DOHH2 (cell line): ENCODE data around the gene SLC6A9.

Source experiments
- H3F3A ChIP-seq: fragments of 200-600 bp; sonication (generic), shearing (Covaris generic); 2 replicates; pipeline ENCODE4 v1.6.0; 2016; ENCODE audit warnings: antibody characterized with exemption, mild to moderate bottlenecking; ENCODE audit not compliant: control insufficient read depth, insufficient read depth
- H3K27ac ChIP-seq: fragments of 200-600 bp; sonication (generic); 2 replicates; pipeline ENCODE4 v1.5.1; 2014; ENCODE audit warnings: low read depth, mild to moderate bottlenecking, low read length, moderate library complexity
- H3K27me3 ChIP-seq: fragments of 200-600 bp; sonication (generic); 2 replicates; pipeline ENCODE4 v1.6.1; 2014; ENCODE audit warnings: mild to moderate bottlenecking, low read length, mixed read lengths; ENCODE audit not compliant: control insufficient read depth
- H3K36me3 ChIP-seq: fragments of 200-600 bp; sonication (generic); 2 replicates; pipeline ENCODE4 v1.6.1; 2014; ENCODE audit warnings: mild to moderate bottlenecking, low read length, moderate library complexity, mixed read lengths; ENCODE audit not compliant: control insufficient read depth
- H3K4me1 ChIP-seq: fragments of 200-600 bp; sonication (generic); 2 replicates; pipeline ENCODE4 v1.6.1; 2014; ENCODE audit warnings: mild to moderate bottlenecking, low read length, mixed read lengths; ENCODE audit not compliant: control insufficient read depth
- H3K4me2 ChIP-seq: fragments of 200-600 bp; sonication (generic); 2 replicates; pipeline ENCODE4 v1.6.0; 2014; ENCODE audit warnings: mild to moderate bottlenecking, low read length, moderate library complexity
- H3K4me3 ChIP-seq: fragments of 200-600 bp; sonication (generic); 2 replicates; pipeline ENCODE4 v1.5.1; 2014; ENCODE audit warnings: mild to moderate bottlenecking, low read length, mixed read lengths
- H3K79me2 ChIP-seq: fragments of 200-600 bp; sonication (generic); 2 replicates; pipeline ENCODE4 v1.6.1; 2014; ENCODE audit warnings: mild to moderate bottlenecking, low read length, mixed read lengths; ENCODE audit not compliant: control insufficient read depth
- H3K9me2 ChIP-seq: fragments of 200-600 bp; sonication (generic); replicated peaks from 2 replicates; pipeline ENCODE4 v1.6.1; 2014; ENCODE audit warnings: mild to moderate bottlenecking, low read length, mixed read lengths; ENCODE audit not compliant: control insufficient read depth
- H3K9me3 ChIP-seq: fragments of 200-600 bp; sonication (generic); 2 replicates; pipeline ENCODE4 v1.6.1; 2014; ENCODE audit warnings: antibody characterized with exemption, low read length, mixed read lengths; ENCODE audit not compliant: control insufficient read depth, insufficient read depth
- H4K20me1 ChIP-seq: fragments of 200-600 bp; sonication (generic); 2 replicates; pipeline ENCODE4 v1.6.0; 2014; ENCODE audit warnings: low read depth, mild to moderate bottlenecking, antibody characterized with exemption, low read length, moderate library complexity; ENCODE audit not compliant: control insufficient read depth, insufficient read depth
- EZH2phosphoT487 ChIP-seq: fragments of 200-600 bp; sonication (generic); IDR thresholded peaks from 2 replicates; pipeline ENCODE4 v1.6.1; 2017; ENCODE audit warnings: borderline replicate concordance, mild to moderate bottlenecking, antibody characterized with exemption, low read length, moderate library complexity, mixed read lengths
- TF ChIP-seq, protein P1 (sequence below): fragments of 200-600 bp; sonication (generic); IDR thresholded peaks from one replicate; pipeline ENCODE4 v1.5.1; 2014; ENCODE audit warnings: antibody characterized with exemption, mild to moderate bottlenecking, low read depth, low read length; ENCODE audit not compliant: poor library complexity, severe bottlenecking

SLC6A9 gene

DNA sequence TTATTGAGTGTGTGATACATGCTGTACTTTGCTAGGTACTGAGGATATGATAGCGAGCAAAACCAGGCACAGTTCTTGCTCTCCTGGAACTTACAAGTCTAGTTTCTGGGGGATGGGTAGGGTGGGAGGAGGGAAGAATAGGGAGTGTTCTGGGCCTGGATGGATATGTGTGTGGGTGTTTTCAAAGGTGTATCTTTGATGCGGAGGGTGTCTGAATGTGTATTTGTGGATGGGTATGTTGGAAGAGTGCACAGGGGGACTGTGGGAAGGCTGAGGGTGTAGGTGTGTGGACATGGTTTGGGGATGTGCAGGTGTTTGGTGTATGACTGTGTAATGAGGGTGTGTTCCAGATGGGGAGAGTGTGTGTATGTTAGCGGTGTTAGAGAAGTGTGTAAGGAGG lies 65.9 kb downstream of the SLC6A9 start:
- no peak overlapping the region for H3K27ac ChIP-seq
- H4K20me1 ChIP-seq: no peaks in the 10 kb centered on the region
- TF ChIP-seq EZH2phosphoT487: no peak
- H3K9me2 ChIP-seq: no peaks in the 10 kb centered on the region
- peaks cover 5% of the 10 kb centered on the region for H3K79me2 ChIP-seq
- H3K4me2 ChIP-seq: no peak overlapping the region
- H3K4me1 ChIP-seq: peaks cover 4% of the 10 kb centered on the region
- H3K36me3 ChIP-seq: peaks cover 10% of the 10 kb centered on the region; the same call in 1 of the 2 replicates
- no peak overlapping the region for H3K4me3 ChIP-seq
- H3F3A ChIP-seq: no peaks in the 10 kb centered on the region; the same call in 1 of the 2 replicates
- no peaks in the 10 kb centered on the region for H3K9me3 ChIP-seq
- no peaks in the 10 kb centered on the region for H3K27me3 ChIP-seq

DNA sequence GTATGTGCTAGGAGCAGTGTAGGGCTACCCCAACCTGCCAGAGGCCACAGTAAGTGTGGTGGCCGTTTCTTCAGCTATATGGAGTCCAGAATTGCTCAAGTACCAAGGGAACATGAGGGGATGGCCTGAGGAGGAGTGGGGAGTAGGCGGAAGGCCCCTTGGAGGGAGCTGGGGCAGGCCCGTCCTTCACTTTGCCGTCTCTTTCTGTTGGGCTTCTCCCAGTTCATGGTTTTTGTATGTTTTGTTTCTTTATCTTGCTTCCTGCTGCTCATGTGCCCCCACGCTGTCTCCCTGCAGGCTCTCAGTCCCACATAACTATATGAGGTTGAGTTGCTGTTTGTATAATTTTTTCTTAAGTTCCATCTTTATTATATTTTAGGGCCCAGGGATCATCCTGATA lies 67.4 kb downstream of the SLC6A9 start:
- TF ChIP-seq, protein P1, sequence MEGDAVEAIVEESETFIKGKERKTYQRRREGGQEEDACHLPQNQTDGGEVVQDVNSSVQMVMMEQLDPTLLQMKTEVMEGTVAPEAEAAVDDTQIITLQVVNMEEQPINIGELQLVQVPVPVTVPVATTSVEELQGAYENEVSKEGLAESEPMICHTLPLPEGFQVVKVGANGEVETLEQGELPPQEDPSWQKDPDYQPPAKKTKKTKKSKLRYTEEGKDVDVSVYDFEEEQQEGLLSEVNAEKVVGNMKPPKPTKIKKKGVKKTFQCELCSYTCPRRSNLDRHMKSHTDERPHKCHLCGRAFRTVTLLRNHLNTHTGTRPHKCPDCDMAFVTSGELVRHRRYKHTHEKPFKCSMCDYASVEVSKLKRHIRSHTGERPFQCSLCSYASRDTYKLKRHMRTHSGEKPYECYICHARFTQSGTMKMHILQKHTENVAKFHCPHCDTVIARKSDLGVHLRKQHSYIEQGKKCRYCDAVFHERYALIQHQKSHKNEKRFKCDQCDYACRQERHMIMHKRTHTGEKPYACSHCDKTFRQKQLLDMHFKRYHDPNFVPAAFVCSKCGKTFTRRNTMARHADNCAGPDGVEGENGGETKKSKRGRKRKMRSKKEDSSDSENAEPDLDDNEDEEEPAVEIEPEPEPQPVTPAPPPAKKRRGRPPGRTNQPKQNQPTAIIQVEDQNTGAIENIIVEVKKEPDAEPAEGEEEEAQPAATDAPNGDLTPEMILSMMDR: no peak
- TF ChIP-seq EZH2phosphoT487: no peak
- Histone ChIP-seq H3K27ac (no peak overlapping the region), H3K4me3 (no peak overlapping the region), H3K9me3 (no peaks in the 10 kb centered on the region), H3F3A (no peaks in the 10 kb centered on the region; the same call in 1 of the 2 replicates), H3K36me3 (peaks cover 8% of the 10 kb centered on the region; the same call in 1 of the 2 replicates), H3K4me1 (no peaks in the 10 kb centered on the region), H3K9me2 (no peaks in the 10 kb centered on the region), H3K79me2 (no peaks in the 10 kb centered on the region), H3K27me3 (no peaks in the 10 kb centered on the region), H4K20me1 (no peaks in the 10 kb centered on the region), H3K4me2 (no peak overlapping the region)

DNA sequence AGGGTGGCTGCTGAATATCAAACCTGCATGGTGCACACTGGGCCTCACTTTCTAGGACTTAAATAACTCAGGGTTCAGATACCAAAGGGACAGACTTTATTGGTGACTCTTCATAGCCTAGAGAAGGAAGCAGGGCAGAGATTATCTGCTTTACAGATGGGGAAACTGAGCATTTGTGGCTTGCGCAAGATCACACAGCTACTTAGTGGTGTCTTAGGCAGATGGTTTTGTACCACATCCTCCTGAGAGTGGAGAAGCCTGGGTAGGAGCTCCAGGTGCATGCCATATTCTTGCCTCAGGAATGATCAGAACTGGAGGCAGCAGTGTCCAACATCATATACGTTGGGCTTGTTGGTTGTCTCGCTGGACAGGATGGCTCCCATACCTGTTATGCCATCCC lies 68.3 kb downstream of the SLC6A9 start:
- H3F3A ChIP-seq: no peaks in the 10 kb centered on the region
- no peaks in the 10 kb centered on the region for H3K27me3 ChIP-seq
- no peaks in the 10 kb centered on the region for H3K4me1 ChIP-seq
- no peak overlapping the region for H3K4me3 ChIP-seq
- H3K36me3 ChIP-seq: peaks cover 16% of the 10 kb centered on the region; the same call in 1 of the 2 replicates
- no peaks in the 10 kb centered on the region for H3K79me2 ChIP-seq
- TF ChIP-seq, protein P1: no peak
- no peak for TF ChIP-seq EZH2phosphoT487
- no peaks in the 10 kb centered on the region for H3K9me2 ChIP-seq
- H3K4me2 ChIP-seq: no peak overlapping the region
- H3K9me3 ChIP-seq: no peaks in the 10 kb centered on the region
- H4K20me1 ChIP-seq: no peaks in the 10 kb centered on the region
- no peak overlapping the region for H3K27ac ChIP-seq

DNA sequence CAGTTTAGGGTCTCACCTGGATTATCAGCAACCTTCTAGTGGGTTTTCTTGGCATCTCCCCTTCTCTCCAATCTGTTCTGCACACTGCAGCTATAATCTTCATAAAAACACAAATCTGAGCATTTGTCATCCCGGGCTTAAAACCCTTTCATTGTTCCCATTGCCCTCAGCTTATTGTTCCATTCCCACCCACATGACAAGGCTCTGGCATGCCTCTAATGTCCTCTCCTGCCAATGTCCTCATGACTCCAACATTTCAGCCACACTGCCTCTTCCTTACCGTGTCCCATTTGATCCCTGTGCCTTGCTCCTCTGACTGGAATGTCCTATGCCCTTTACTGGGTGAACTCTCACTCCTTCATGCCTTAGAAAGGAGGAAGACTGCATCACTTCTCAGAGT lies 68.9 kb downstream of the SLC6A9 start:
- H3K27ac ChIP-seq: no peak overlapping the region
- TF ChIP-seq EZH2phosphoT487: no peak
- TF ChIP-seq, protein P1: no peak
- no peak overlapping the region for H3K4me3 ChIP-seq
- H4K20me1 ChIP-seq: no peaks in the 10 kb centered on the region
- H3K4me2 ChIP-seq: no peak overlapping the region
- H3K9me3 ChIP-seq: no peaks in the 10 kb centered on the region
- H3K27me3 ChIP-seq: no peaks in the 10 kb centered on the region
- no peaks in the 10 kb centered on the region for H3K9me2 ChIP-seq
- H3K36me3 ChIP-seq: peaks cover 22% of the 10 kb centered on the region
- H3K4me1 ChIP-seq: no peaks in the 10 kb centered on the region
- H3K79me2 ChIP-seq: no peaks in the 10 kb centered on the region
- no peaks in the 10 kb centered on the region for H3F3A ChIP-seq
